NCI-H2107 treated with DMSO at 0.1 percent for 48 hours (cell line): ENCODE data around the gene NAGLU.
"Not testable (repeated sequence)": the region's sequence is repeated elsewhere in the genome, so short reads cannot be mapped to it uniquely, and the experiment has no call there.

Experiments
- DNase-seq: peaks from one replicate; lab custom pipeline; 2025; ENCODE audit not compliant: unreplicated experiment; lab: John Stamatoyannopoulos, UW

The NAGLU gene

DNA sequence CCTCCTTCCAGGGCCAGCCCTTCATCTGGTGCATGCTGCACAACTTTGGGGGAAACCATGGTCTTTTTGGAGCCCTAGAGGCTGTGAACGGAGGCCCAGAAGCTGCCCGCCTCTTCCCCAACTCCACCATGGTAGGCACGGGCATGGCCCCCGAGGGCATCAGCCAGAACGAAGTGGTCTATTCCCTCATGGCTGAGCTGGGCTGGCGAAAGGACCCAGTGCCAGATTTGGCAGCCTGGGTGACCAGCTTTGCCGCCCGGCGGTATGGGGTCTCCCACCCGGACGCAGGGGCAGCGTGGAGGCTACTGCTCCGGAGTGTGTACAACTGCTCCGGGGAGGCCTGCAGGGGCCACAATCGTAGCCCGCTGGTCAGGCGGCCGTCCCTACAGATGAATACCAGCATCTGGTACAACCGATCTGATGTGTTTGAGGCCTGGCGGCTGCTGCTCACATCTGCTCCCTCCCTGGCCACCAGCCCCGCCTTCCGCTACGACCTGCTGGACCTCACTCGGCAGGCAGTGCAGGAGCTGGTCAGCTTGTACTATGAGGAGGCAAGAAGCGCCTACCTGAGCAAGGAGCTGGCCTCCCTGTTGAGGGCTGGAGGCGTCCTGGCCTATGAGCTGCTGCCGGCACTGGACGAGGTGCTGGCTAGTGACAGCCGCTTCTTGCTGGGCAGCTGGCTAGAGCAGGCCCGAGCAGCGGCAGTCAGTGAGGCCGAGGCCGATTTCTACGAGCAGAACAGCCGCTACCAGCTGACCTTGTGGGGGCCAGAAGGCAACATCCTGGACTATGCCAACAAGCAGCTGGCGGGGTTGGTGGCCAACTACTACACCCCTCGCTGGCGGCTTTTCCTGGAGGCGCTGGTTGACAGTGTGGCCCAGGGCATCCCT, 7.4 kb downstream of the NAGLU start:
- no peak for DNase-seq

DNA sequence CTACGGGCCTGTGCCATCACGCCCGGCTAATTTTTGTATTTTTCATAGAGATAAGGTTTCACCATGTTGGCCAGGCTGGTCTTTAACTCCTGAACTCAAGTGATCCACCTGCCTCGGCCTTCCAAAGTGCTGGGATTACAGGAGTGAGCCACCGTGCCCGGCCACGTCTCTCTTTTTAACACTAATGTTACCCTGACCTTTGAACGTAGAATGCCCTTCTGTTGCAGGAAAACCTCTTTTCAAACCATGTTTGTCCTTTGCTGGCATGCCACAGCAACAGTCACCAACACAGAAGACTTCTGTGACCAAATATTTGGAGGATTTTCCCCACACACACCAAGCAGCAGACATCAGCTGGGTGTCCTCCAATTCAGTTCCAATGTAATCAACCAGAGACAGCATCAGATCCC, 8.8 kb downstream of the NAGLU start:
- no peak for DNase-seq

DNA sequence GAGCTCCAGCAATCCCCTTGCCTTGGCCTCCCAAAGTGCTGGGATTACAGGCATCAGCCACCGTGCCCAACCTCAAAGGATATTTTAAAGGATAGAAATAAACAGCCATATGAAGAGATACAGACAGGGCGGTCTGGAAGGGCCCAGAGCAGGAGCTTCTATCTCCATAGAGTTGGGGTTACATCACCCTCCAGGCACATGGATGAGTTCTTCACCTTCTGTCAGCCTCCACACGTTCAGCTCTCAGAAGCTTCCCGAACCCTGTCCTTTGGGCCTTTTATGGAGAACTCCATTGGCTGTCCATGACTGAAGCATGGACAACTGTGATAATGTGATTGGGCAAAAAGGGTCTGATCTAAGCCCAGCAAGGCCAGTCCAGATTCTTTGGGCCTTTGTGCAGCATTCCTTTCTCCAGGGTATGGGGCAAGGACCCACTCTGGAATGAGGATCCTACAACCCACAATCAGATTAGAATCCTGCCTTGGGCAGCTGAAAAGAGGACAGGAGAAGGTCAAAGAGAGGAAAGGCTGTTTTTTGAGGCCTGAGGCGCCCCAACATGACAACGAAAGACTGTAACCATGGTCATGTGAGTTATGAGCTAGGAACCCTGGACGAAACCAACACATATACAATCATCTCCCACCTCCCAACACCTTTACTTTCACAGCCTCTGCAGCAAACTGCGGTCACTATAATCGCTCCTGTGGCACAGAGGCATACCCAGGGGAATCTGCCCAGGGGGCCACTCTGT, 9.9 kb downstream of the NAGLU start:
- not testable (repeated sequence) for DNase-seq

DNA sequence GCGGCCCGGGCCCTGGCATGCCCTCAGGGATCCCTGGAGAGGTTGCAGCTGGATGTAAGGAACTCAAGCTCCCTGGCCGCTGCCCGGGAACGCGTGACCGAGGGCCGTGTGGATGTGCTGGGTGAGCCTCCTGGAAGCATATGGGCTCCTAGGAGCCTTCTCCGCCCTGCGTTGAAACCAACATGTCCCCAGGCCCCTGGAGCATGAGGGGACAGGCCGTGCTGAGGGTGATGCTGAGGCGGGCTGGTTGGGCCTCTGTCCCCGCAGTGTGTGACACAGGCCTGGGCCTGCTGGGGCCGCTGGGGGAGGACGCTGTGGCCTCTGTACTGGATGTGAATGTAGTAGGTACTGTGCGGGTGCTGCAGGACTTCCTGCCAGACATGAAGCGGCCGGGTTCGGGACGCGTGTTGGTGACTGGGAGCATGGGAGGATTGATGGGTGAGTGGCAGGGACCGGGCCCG, 11.0 kb downstream of the NAGLU start:
- no peak for DNase-seq

GRCh38 chr17:42547698-42548069, 11.6 kb downstream of the NAGLU start:
- no peak for DNase-seq

- peak; percentile 66 for DNase-seq
Measured at GRCh38 chr17:42548070-42548837, 12.2 kb downstream of the NAGLU start.

- no peak for DNase-seq
Measured at GRCh38 chr17:42548993-42549755, 13.1 kb downstream of the NAGLU start.

DNA sequence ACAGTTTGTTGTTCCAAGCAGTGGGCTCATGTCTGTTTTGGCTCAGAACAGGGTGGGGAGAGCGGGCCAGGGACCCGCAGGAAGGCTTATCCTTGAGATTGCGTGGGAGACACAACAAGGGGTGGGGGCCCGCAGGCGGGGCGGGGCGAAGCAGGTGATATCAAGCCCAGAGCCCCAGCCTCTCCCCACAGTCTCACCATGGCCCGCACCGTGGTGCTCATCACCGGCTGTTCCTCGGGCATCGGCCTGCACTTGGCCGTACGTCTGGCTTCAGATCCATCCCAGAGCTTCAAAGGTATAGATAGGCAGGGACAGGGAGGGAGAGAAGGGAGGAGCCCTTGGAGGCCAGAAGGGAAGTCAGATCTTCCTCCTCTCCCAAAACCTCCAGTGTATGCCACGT, 16.7 kb downstream of the NAGLU start, which contains the start of gene HSD17B1:
HSD17B1 (plus strand) TSS at position 188 of the 400 bp plus-strand sequence; CDS start at position 199, 11 bp downstream.
- not testable (repeated sequence) for DNase-seq

DNA sequence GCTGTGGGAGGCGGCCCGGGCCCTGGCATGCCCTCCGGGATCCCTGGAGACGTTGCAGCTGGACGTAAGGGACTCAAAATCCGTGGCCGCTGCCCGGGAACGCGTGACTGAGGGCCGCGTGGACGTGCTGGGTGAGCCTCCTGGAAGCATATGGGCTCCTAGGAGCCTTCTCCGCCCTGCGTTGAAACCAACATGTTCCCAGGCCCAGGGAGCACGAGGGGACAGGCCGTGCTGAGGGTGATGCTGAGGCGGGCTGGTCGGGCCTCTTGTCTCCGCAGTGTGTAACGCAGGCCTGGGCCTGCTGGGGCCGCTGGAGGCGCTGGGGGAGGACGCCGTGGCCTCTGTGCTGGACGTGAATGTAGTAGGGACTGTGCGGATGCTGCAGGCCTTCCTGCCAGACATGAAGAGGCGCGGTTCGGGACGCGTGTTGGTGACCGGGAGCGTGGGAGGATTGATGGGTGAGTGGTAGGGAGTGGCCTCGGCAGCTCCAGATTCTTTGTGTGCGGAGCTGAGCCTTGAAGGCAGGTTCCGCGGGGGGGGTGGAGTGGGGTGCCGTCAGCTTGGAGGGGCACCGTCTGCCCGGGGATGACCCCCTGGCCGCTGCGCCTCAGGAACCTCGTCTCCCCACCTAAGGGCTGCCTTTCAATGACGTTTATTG, 17.2 kb downstream of the NAGLU start:
- no peak for DNase-seq

DNA sequence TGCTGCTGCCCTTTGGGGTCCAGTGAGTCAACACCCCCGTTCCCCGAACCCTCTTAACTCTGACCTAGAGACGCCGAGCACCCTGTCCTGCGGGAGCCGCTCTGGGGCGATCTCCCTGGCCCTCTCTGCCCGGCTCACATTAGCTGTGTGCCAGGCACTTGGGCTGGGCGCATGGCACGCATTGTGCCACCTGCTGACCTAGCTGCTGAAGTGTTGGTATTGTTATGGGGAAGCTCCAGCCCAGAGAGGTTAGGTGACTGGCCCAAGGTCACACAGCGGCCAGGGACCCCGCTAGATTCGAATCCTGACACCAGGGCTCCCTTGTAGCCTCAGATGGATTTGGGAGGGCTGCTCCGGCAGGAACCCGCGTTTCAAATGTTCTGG, 17.8 kb downstream of the NAGLU start:
- no peak for DNase-seq

DNA sequence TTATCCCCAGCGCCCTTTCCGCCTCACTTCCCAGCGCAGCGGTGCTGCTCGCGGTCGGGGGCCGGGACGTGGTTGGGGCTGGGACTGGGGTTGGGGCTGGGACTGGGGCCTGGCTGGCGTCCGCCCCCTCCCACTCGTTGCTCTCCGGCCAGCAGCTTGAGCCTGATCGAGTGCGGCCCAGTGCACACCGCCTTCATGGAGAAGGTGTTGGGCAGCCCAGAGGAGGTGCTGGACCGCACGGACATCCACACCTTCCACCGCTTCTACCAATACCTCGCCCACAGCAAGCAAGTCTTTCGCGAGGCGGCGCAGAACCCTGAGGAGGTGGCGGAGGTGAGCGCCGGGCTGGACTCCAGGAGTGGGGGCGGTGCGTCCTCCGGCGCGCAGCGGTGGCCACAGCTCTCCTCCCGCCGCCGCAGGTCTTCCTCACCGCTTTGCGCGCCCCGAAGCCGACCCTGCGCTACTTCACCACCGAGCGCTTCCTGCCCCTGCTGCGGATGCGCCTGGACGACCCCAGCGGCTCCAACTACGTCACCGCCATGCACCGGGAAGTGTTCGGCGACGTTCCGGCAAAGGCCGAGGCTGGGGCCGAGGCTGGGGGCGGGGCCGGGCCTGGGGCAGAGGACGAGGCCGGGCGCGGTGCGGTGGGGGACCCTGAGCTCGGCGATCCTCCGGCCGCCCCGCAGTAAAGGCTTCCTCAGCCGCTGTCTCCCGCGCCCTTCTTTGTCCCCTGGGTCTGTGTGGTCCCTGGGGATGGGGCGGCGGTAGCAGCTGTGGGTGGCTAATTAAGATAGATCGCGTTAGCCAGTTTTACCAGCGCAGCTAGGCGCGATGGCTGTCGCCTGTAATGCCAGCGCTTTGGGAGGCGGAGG, 18.4 kb downstream of the NAGLU start:
- peak; percentile 55 for DNase-seq

DNA sequence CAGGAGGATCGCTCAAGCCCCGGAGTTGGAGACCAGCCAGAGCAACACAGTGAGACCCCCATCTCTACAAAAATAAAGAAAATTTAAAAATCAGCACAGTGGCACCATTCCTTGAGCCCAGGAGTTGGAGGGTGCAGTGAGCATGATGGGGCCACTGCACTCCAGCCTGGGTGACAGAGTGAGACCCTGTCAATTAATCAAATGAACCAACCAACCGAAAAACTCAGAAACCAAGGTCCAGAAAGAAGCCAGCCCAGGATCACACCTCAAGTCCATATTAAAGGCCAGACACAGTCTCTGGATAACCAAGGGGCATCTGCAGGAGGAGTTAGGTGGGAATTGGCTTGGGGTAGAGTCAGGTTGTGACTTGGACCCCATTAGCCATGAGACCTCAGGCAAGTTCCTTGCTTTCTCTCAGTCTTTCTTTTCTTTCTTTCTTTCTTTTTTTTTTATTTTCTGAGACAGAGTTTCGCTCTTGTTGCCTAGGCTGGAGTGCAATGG, 19.1 kb downstream of the NAGLU start:
- DNase-seq: no peak

DNA sequence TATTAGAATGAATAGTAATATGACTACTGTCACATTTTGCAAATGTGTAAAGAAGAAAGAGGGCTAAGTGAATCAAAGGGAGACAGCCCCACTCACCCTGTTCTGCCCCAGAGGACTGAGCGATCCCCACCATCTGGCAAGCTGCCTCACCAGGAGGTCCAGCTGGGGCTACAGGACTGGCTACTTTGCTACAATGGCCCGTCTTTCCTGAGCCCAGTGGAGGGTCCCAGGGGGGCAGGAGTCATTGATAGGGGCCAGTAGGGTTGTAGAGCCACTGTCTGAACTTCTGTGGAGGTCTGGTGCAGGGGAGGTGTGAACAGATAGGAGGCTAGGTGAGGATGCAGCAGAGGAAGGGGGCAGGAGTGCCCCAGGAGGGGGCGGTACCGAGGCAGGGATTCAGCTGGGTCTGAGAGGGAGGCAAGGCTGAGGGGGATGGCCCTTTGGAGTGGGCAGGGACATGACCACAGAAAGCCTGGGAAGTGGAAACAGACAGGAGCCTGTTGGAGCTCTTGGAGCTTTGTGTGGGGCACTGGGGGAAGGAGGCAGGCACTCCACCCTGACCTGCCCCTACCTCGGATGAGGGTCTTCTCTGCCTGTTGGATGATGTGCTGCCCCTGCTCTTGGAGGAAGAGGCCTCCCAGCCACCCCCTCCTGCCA, 20.0 kb downstream of the NAGLU start:
- DNase-seq: not testable (repeated sequence)

DNA sequence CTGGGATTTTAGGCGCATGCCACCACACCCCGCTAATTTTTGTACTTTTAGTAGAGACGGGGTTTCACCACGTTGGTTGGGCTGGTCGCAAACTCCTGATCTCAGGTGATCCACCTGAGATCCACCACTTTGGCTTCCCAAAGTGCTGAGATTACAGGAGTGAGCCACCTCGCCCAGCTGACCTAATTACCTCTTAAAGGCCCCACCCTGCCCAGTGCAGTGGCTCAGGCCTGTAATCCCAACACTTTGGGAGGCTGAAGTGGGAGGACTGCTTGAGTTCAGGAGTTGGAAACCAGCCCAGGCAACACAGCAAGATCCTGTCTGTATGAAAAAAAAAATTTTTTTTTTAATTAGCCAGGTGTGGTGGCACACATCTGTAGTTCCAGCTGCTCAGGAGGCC, 23.0 kb downstream of the NAGLU start:
- no peak for DNase-seq

DNA sequence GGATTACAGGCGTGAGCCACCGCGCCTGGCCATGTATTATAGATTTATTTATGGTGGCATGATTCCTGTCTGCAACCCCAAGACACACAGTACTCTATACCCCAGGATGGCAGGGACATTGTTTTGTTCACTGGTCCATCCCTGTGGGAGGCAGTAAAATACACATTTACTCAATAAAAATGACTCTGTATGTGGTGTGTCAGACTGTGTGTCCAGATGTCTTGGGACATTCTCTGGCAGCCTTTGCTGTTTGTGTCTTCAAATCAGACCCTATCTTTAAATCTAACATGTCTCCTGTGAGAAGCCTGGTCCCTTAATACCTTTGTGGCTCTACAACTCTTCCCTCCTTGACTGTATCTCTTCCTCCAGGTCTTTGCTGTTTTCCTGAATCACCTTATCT, 24.2 kb downstream of the NAGLU start:
- DNase-seq: no peak

DNA sequence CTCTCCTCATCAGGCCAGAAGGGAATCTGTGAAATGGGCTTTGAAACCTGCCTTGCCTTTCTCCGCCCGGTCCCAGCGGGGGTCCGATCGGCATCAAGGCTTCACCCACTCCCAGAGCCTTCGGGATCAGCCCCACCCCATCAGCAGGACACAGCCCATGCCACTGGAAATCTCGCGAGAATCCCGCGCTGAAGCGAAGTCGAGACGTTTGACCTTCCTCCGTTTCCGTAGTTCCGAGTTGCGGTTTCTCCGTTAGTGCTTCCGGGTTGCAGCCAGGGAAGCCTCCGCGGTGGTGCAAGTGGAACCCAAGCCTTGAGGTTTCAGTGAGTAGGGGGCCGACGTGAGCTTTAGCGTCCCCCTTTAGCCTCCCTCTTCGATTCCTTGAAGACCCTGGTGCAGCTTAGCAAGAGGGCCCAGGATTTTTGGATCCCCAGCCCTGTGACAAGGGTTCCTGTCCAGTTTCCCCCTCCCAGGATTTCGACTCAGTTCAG, 25.9 kb downstream of the NAGLU start, which contains the start of gene COASY:
COASY (plus strand) TSS at position 252 of the 491 bp plus-strand sequence. CDS start 475 bp downstream, outside the sequence.
- peak; percentile 90 for DNase-seq

DNA sequence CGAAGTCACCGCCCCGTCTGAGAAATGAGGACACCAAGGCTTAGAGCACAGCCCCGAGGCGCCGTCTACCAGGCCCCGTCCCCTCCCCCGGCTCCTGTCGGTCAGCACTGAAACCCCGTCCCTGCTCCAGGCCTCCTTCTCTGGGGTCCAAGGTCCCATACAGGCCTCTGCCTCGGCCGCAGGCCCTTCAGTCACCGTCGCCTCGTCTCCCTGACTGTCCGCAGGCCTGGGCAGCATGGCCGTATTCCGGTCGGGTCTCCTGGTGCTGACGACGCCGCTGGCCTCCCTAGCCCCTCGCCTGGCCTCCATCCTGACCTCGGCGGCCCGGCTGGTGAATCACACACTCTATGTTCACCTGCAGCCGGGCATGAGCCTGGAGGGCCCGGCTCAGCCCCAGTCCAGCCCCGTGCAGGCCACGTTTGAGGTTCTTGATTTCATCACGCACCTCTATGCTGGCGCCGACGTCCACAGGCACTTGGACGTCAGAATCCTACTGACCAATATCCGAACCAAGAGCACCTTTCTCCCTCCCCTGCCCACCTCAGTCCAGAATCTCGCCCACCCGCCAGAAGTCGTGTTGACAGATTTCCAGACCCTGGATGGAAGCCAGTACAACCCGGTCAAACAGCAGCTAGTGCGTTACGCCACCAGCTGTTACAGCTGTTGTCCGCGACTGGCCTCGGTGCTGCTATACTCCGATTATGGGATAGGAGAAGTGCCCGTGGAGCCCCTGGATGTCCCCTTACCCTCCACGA, 26.5 kb downstream of the NAGLU start:
- DNase-seq: no peak
